Kidney (tissue), 14 donors: ENCODE results near the gene ARMC10. TPM values are rescaled to one million over a fixed set of nuclear protein-coding genes. Genes with fewer than 3 reads are reported as not detected.

ENCODE experiments used
- DNase-seq, 5 donors: peaks; one replicate each; pipeline ENCODE4 v3.0.0-alpha.2; 2013 to 2020
- FAIRE-seq: peaks from 2 replicates; lab custom pipeline; 2012; peaks lifted over from hg19 to GRCh38; lab: Jason Lieb, UNC
- H3K27ac ChIP-seq, 2 donors: one replicate each; pipeline ENCODE4 v1.7.0; 2013; ENCODE audit warnings: low read depth in 2 of 2, low read length in 2 of 2, inconsistent platforms in 1 of 2
- H3K27me3 ChIP-seq: one replicate; pipeline ENCODE4 v1.7.1; 2013; ENCODE audit warnings: low read length, inconsistent platforms; ENCODE audit not compliant: control insufficient read depth, insufficient read depth
- H3K36me3 ChIP-seq, 3 donors: one replicate each; pipeline versions ENCODE4 v1.7.0 to v1.7.1; 2013; ENCODE audit warnings: low read length in 3 of 3, control low read depth in 1 of 3, inconsistent platforms in 1 of 3; ENCODE audit not compliant: insufficient read depth in 3 of 3, control insufficient read depth in 2 of 3
- H3K4me1 ChIP-seq, 3 donors: one replicate each; pipeline versions ENCODE4 v1.7.0 to v1.7.1; 2013; ENCODE audit warnings: low read length in 3 of 3, inconsistent platforms in 1 of 3, low read depth in 1 of 3; ENCODE audit not compliant: control insufficient read depth in 2 of 3, insufficient read depth in 2 of 3
- H3K4me3 ChIP-seq, 3 donors: one replicate each; pipeline versions ENCODE4 v1.7.0 to v1.8.1; 2013; ENCODE audit warnings: low read length in 3 of 3, control low read depth in 1 of 3, inconsistent platforms in 1 of 3
- H3K9ac ChIP-seq, 3 donors: one replicate each; pipeline versions ENCODE4 v1.7.0 to v1.7.1; 2013; ENCODE audit warnings: low read length in 3 of 3, control low read depth in 1 of 3, inconsistent platforms in 1 of 3
- H3K9me3 ChIP-seq, 3 donors: one replicate each; pipeline versions ENCODE4 v1.7.0 to v1.7.1; 2013; ENCODE audit warnings: low read length in 3 of 3, control low read depth in 1 of 3, inconsistent platforms in 1 of 3; ENCODE audit not compliant: control insufficient read depth in 2 of 3, insufficient read depth in 1 of 3
- intact Hi-C: fragments of 100-400 bp; cut with DNase I; formaldehyde crosslinking; loops from one replicate; pipeline ENCODE4 v1.11.1; 2022
- polyA plus RNA-seq: library from polyadenylated mRNA; stranded (reverse); fragments of 350-450 nt; fragmentation: Illumina TruSeq; extraction: RNeasy Lipid Tissue Mini Kit (QIAGEN cat#74804); gene quantifications from one replicate; pipeline ENCODE4 v1.2.3, GENCODE V29; 2014; ENCODE audit warnings: low read depth, low replicate concordance; ENCODE audit not compliant: insufficient read depth
- total RNA-seq: library from RNA; stranded (reverse); fragmentation: NEBNext Ultra II Directional; extraction: Animal tissue kit (Norgen Biotek cat#: 25700); gene quantifications from one replicate; pipeline ENCODE4 v1.2.1, GENCODE V29; 2021
- TF ChIP-seq, protein P1 (sequence below): IDR thresholded peaks from 3 replicates; pipeline ENCODE4 v1.5.1; 2012; ENCODE audit warnings: mild to moderate bottlenecking, moderate library complexity, borderline replicate concordance; ENCODE audit not compliant: insufficient read depth; ENCODE audit errors: extremely low read depth
- donor health status: control.
- donor health status: control.
- donor health status: control.
- donor health status: control.
- donor health status: control.
- donor health status: DM: yes; HTN: yes; CAD: no.
- donor health status: Normal renal cell carcinoma (clear cell type).

Gene ARMC10
- total and polyA plus RNA-seq, 2 donors from 2014 or later = 31.5 to 40.7 TPM

DNA sequence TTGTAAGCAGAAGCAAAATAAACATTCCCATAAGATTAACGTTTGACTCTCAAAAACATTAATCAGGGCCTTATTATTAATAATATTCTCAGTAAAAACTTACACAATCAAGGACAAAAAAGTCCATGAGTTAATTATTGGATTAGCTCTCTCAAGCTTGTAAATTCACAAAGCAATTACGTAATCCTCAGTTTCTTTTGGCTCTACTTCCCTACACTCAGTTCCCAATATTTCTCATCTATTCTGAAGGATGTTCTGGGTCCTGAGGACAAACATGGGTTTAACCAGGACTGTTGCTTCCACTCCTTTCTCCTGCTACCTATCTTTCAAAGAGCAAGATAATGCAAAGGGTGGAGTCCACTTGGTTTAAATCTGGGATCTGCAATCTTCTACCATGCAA lies 15.5 kb upstream of the ARMC10 start:
- Histone ChIP-seq H3K27me3 (no peaks in the 10 kb centered on the region), H3K4me1 (no peaks in the 10 kb centered on the region), H3K4me3 (no peak overlapping the region), H3K9ac (no peak overlapping the region), H3K9me3 (no peaks in the 10 kb centered on the region), H3K27ac (no peak overlapping the region), H3K36me3 (no peaks in the 10 kb centered on the region)
- intact Hi-C loops = no loop called here
- FAIRE-seq (no peak), DNase-seq (no peak)
- TF ChIP-seq, protein P1, sequence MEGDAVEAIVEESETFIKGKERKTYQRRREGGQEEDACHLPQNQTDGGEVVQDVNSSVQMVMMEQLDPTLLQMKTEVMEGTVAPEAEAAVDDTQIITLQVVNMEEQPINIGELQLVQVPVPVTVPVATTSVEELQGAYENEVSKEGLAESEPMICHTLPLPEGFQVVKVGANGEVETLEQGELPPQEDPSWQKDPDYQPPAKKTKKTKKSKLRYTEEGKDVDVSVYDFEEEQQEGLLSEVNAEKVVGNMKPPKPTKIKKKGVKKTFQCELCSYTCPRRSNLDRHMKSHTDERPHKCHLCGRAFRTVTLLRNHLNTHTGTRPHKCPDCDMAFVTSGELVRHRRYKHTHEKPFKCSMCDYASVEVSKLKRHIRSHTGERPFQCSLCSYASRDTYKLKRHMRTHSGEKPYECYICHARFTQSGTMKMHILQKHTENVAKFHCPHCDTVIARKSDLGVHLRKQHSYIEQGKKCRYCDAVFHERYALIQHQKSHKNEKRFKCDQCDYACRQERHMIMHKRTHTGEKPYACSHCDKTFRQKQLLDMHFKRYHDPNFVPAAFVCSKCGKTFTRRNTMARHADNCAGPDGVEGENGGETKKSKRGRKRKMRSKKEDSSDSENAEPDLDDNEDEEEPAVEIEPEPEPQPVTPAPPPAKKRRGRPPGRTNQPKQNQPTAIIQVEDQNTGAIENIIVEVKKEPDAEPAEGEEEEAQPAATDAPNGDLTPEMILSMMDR = no peak

DNA sequence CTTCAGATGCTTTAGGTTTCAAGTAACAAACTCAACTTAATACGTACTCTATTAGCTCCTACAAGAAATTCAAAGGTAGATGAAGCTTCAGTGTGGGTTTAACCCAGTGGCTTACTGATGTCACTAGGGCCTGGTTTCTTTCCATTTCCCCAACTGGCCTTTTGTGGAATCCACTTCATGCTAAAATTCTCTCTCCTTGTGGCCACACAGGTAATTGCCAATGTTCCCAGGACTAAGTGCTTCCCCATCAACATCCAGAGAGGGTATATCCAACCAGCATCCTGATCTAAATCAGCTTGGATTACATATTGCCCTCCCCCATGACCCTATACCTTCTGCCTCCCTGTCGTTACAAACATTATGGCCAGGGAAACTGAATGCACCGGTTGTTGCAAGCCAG lies 11.0 kb upstream of the ARMC10 start:
- Histone ChIP-seq H3K27me3 (no peaks in the 10 kb centered on the region), H3K36me3 (no peaks in the 10 kb centered on the region), H3K27ac (no peak overlapping the region), H3K9me3 (no peaks in the 10 kb centered on the region), H3K4me1 (no peaks in the 10 kb centered on the region), H3K9ac (no peak overlapping the region), H3K4me3 (no peak overlapping the region)
- intact Hi-C loops = no loop called here
- no peak for DNase-seq
- TF ChIP-seq, protein P1 = no peak
- FAIRE-seq = no peak

DNA sequence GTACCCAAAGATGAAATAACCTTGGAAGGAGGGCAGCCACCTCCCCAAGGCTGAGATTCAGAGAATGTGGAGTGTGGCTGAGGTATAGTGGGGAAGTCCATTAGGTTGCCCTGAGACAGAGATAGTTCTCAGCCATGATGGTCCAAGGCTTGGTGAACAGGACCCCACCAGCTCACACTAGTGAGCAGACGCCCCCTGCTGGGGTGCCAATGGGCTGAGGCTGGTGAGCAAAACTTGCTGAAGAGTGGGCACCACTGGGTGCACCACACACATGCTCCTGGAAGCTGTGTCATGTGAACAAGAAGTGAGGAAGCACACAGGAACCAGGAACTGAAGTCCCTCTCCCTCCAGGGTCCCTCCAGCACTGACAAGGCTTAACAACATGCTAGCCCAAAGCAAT lies 9.3 kb upstream of the ARMC10 start:
- H3K36me3 ChIP-seq = no peaks in the 10 kb centered on the region
- no peak for FAIRE-seq
- TF ChIP-seq, protein P1 = no peak
- no peak overlapping the region for H3K27ac ChIP-seq
- H3K4me1 ChIP-seq = no peaks in the 10 kb centered on the region
- H3K9me3 ChIP-seq = no peaks in the 10 kb centered on the region
- H3K4me3 ChIP-seq = no peak overlapping the region
- H3K27me3 ChIP-seq = no peaks in the 10 kb centered on the region
- peak in 2 of 5 donors; percentile 31 to 41 for DNase-seq
- H3K9ac ChIP-seq = no peak overlapping the region
- intact Hi-C loops = no loop called here
